ENCODE measurements around the gene HHIPL1.

DNA sequence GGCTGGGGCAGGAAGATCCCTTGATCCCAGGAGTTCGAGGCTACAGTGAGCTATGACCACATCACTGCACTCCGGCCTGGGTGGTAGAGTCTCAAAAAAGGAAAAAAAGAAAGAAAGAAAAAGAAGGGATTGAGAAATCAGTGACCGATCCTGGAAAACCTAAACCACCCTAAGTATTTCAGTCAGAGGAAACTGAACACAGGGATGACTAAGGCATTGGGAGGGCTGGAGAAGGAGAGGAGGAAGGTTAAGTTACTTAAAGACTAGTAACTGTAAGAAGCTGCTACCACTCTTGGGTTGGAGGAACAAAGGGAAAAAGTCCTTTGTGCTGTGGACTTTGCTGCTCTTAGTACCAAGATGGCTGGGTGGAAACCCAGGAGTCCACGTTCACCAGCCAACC, 10.6 kb downstream of the HHIPL1 start:
- TF ChIP-seq HEYL (CRISPR knock-in tag; IDR thresholded peaks at IDR 0.05) (no peak), CEBPB (IDR thresholded peaks at IDR 0.05) (no peak), JUNB (IDR thresholded peaks at IDR 0.05) (no peak), JUN (IDR thresholded peaks at IDR 0.05) (no peak), PBX3 (IDR thresholded peaks at IDR 0.05) (no peak), POLR2A (IDR thresholded peaks at IDR 0.05; ENCODE audit: low read length) (no peak), CTCF (IDR thresholded peaks at IDR 0.05) (no peak), ESRRA (IDR thresholded peaks at IDR 0.05; ENCODE audit: borderline replicate concordance, low read length) (no peak), NR3C1 (IDR thresholded peaks at IDR 0.05) (no peak), RAD21 (conservative IDR thresholded peaks at IDR 0.05 in 1 of 2, IDR thresholded peaks at IDR 0.05 in 1 of 2) (no peak), MYC (IDR thresholded peaks at IDR 0.05; ENCODE audit: borderline replicate concordance, low read length) (no peak)
